GM18502 (cell line): Measurements from ENCODE around the gene ZNF709.
A peak's percentile ranks its signal among the peaks of the same experiment; 100 is the strongest.
"Not testable (repeated sequence)": the region's sequence is repeated elsewhere in the genome, so short reads cannot be mapped to it uniquely, and the experiment has no call there.

Experiments used
- ATAC-seq: cut with Tn5 transposase; IDR thresholded peaks from one replicate; pipeline ENCODE4 v1.9.1; 2021; ENCODE audit warnings: mild to moderate bottlenecking; ENCODE audit not compliant: unreplicated experiment, poor library complexity

ZNF709 gene

GRCh38 chr19:12464139-12464538 is 20.5 kb downstream of the ZNF709 start:
- ATAC-seq, result not testable (repeated sequence)

- no peak for ATAC-seq
These were observed 31.1 kb downstream of the ZNF709 start for GRCh38 chr19:12453495-12453894.

GRCh38 chr19:12450844-12451243 is 33.8 kb downstream of the ZNF709 start:
- no peak for ATAC-seq

DNA sequence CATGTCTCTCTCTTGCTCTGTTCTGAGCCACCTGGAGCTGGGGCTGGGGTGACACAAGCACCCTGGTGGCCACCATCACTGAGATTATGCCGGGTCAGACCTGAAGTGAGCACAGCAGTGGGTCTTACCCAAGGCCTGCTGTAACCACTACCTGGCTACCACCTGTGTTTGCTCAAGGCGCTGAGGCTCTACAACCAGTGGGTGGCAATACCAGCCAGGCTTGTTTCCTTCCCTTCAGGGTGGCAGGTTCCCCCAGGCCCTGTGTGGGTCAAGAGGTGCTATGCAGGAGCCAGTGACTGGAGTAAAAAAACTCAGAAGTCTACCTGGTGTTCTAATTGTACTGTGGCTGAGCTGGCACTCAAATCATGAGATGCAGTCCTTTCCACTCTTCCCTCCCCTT is 35.8 kb downstream of the ZNF709 start:
- ATAC-seq, result no peak

DNA sequence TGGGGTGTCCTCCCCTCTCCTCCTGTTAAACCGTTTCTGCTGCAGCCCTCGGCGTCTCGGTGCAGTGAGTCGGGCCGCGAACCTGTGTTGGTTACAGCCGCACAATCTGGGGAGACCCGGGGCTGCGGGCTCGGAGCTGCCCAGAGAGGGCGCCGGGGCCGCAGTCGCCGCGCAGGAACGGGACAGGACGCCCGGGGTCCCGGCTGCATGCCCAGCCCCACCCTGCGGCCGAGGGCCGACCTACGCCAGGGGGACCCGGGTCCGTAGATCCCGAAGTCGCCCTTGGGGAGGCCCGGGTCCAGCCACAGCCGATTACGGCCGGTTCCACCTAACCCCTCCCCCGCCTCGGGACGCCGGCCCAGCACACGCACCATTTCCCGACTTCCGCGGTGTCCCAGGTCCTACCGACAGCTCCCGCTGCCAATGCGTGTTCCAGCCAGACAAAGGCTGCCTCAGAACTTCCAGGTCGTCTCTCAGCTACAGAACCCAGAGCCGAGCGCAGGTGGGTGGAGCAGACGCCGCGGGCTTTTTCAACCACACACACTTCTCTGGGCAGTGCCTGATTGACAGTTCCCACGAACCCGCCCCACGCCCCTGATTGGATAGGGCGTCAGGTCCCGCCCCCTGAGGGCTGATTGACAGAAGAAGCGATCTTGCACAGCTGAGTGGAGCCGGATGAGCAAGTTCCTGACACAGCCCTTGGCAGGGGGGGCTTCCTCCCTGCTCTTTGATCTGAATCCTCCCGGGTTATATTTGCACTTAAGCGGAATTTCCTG is 43.9 kb downstream of the ZNF709 start, which contains the start of gene ZNF443:
Gene ZNF443 (minus strand): TSS at position 481 of the 776 bp plus-strand sequence. CDS start 107 bp downstream, at position 374.
- peak; percentile 94 for ATAC-seq

DNA sequence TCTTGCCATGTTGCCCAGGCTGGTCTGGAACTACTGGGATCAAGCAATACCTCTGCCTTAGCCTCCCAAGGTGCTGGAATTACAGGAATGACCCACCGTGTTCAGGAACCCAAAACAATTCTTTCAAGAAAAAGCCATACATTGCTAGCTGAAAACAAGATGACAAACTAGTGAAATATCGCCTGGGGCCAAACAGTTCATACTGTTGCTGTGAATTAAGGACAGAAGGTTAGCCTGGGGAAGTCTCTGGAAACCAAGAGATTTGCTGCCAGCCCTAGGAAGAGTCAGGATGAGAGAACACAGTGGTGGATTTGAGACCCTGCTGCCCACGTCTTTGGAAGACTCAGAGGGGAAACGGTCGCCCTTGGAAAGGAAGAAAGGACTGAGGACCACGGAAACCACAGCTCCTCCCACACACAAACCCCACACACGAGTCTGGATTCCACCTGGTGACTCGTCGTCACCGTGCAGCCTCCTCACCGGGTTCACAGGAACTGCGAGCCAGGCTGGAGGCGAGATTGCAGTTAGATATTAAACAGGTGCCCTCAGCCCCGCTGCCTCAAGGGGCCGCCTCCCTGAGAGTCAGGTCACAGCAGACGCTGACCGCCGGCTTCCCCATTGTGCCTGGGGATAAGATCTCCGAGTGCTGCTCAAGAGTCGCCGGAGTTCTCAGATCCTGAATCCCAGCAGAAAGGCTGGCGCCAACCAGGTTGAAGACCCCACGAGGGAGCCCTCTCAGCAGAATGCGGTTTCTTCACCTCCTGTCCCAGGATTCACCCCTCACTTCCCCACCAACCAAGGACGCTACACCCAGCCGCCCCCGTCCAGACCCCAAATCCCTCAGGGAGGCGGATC is 44.7 kb downstream of the ZNF709 start:
- ATAC-seq, result peak; percentile 34

GRCh38 chr19:12430726-12431299 is 53.8 kb downstream of the ZNF709 start:
- ATAC-seq, result not testable (repeated sequence)

GRCh38 chr19:12425888-12426274 is 58.7 kb downstream of the ZNF709 start:
- ATAC-seq, result no peak

- ATAC-seq, result no peak
These were observed 59.3 kb downstream of the ZNF709 start for GRCh38 chr19:12425236-12425887.

DNA sequence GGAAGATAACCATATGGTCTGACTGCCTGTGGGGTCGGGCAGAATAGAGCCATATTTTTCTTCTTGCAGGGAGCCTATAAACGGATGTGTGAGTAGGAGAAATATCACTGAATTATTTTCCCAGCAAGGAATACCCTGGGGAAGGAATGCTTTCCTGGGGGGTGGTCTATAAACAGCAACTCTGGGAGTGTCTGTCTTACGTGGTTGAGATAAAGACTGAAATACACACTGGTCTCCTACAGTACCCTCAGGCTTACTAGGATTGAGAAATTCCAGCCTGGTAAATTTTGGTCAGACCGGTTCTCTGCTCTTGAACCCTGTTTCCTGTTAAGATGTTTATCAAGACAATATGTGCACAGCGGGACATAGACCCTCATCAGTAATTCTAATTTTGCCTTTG is 67.3 kb downstream of the ZNF709 start:
- not testable (repeated sequence) for ATAC-seq

DNA sequence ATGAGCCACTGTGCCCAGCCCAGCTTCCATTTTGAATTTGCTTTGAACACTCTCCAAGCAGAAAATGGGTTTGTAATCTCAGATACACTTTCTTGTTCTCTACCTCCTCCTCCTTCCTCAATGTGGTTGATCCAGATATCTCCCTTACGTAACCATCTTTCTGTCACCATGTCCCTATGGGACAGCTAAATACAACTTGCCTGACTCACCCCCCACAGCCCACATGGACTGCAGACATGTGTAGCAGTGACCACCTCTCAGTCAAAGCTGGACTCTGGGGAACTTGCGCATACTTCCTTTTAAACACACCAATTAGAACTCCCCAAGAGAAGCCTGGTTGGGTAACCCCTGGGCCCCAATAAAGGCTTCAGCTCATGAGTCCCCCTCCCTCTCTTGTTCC is 72.7 kb downstream of the ZNF709 start:
- no peak for ATAC-seq
